ENCODE measurements around the gene PTPRK.

The PTPRK gene

GRCh38 chr6:128520436-128521281 is at the start of gene PTPRK:
Gene PTPRK (minus strand): TSS chr6:128520599. CDS start chr6:128520358, 241 bp downstream.
- no peak for DNase-seq (ENCODE audit: low read depth)

DNA sequence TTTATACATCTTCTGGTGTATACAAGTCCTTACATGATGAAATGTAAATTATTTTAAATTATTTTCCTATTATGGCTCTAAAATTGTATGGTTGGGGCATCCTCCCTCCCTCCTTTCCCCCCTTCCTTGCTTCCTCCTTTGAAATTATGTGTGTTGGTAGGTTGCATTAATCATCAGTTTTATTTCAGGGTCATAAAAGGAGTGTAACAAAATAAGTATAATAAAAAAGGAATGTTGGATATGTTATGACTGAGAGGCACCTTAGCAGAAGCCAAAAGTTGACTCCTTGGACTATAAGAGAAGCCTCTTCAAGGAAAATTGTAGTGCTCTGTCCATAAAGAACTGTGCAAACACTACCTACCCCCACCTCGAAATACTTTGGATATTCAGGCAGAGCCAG is 46.6 kb upstream of the PTPRK start:
- no peak for DNase-seq (ENCODE audit: low read depth)

DNA sequence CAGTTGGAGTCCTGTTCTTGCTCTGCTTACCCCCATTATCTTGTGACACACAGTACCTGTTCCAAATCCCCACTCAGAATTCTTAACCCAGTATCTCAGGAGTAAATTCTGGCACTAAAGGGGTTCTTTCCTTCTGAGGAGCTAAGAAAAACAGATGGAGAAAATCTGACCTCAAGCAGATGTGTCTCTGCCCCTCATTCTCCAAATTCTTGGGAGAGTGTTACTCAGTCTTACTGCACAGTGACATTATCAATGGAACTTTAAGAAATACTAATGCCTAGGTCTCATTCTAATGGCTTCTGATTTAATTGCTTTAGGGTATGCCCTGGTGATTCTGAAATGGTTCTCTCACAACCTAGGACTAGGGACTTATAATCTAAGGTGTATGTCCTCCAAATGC is 40.6 kb upstream of the PTPRK start:
- DNase-seq (ENCODE audit: low read depth) = no peak

DNA sequence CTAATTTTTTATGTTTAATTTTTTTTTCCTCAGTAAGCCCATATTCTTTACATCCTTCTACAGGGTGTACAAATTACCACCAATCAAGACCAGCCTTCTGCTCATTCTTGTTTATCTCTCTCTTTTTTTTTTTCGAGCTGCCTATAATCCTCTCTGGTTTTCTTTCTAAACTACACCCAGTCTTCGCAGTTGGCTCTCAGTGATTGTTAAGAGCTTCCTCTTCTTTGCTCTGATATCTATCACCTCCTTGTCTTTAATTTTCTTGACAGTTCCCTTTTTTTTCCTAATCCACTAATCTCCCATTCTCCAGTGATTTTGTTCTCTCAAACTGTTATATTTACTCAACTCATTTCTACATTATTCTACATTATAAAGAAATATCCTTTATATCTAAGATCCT is 38.5 kb upstream of the PTPRK start:
- DNase-seq (ENCODE audit: low read depth) = no peak

GRCh38 chr6:128558021-128558420 is 37.6 kb upstream of the PTPRK start:
- DNase-seq (ENCODE audit: low read depth) = no peak

- no peak for DNase-seq (ENCODE audit: low read depth)
These were observed 36.7 kb upstream of the PTPRK start for GRCh38 chr6:128557081-128557480.

DNA sequence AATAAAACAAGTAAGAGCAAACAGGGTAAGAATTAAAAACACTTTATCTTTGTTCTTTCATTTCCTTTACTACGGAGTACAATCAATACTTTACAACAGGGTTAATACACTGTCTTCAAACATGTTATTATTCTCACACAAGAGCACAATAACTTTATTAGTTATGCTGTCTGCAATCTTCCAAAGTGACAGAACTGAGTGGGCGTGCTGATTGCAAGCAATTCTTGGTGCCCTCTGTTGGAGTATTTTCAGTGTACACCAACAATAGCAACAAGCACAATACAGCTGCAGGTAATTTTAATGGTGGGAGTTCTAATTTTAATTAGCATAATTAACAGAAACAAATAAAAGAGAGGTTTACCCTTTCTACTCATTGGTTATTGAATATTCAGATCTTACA is 33.9 kb upstream of the PTPRK start:
- DNase-seq (ENCODE audit: low read depth) = no peak

DNA sequence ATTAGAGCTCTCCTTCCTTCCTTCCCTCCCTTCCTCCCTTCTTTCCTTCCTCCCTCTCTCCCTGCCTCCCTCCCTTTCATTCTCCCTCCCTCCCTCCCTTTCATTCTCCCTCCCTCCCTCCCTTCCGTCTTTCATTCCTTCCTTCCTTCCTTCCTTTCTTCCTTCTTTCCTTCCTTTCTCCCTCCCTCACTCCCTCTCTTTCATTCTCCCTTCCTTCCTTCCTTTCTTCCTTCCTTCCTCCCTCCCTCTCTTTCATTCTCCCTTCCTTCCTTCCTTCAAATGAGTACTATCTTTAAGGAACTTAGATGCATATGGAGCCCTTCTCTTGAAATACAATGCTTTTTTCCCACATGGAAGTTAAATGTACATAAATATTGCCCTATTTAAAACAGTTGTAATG is 20.9 kb upstream of the PTPRK start:
- DNase-seq (ENCODE audit: low read depth) = no peak

DNA sequence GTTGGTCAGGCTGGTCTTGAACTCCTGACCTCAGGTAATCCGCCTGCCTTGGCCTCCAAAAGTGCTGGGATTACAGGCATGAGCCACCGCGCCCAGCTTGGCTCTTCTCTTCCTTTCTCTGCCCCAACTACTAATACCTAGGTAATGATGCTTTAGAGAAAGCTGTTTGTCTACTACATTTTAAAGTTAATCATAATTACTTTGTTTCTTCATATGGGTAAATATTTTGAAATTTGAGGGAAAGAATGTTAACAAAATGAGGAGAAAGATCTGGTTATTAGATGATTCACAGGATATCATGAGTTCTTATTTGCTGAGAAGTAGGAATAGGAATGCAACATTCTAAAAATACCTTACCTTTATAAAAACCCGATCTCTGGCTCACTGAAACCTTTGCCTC is 18.4 kb upstream of the PTPRK start:
- DNase-seq (ENCODE audit: low read depth) = no peak

- DNase-seq (ENCODE audit: low read depth) = no peak
These were observed 12.4 kb upstream of the PTPRK start for GRCh38 chr6:128532827-128533226.

- no peak for DNase-seq (ENCODE audit: low read depth)
These were observed 11.7 kb upstream of the PTPRK start for GRCh38 chr6:128532136-128532535.

- no peak for DNase-seq (ENCODE audit: low read depth)
These were observed 11.3 kb upstream of the PTPRK start for GRCh38 chr6:128531696-128532095.

DNA sequence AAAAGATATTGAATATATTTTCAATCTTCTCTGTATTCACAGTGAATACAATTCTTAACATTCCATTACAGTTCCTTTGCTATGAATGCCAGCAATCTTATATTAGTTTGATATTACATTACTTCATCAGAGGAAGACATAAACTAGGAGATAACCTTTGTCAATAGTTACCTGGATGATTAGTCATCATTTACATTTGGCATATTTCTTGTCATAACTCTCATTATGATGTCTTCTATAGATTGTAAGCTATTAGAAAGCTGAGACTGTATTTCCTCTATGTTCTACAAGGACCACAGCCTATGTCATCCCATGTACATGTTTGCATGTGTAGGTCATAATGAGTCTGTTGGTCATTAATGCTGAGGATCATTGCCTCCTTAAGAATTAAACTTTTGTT is 7.8 kb upstream of the PTPRK start:
- no peak for DNase-seq (ENCODE audit: low read depth)

DNA sequence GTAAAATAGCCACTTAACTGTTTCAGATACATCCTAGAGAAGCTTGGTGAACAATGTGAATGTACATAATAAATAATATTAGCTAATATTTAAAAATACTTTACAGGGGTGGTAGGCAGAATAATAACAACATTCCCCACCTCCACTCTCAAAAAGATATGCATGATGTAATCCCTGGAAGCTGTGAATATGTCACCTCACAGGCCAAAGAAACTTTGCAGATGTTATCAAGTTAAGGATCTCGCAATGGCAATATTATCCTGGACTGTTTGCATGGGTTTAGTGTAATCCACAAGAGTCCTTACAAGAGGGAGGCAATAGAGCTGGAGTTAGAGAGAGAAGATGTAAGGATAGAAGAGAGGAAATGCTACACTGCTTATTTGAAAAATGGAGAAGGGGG is 7.0 kb upstream of the PTPRK start:
- no peak for DNase-seq (ENCODE audit: low read depth)

DNA sequence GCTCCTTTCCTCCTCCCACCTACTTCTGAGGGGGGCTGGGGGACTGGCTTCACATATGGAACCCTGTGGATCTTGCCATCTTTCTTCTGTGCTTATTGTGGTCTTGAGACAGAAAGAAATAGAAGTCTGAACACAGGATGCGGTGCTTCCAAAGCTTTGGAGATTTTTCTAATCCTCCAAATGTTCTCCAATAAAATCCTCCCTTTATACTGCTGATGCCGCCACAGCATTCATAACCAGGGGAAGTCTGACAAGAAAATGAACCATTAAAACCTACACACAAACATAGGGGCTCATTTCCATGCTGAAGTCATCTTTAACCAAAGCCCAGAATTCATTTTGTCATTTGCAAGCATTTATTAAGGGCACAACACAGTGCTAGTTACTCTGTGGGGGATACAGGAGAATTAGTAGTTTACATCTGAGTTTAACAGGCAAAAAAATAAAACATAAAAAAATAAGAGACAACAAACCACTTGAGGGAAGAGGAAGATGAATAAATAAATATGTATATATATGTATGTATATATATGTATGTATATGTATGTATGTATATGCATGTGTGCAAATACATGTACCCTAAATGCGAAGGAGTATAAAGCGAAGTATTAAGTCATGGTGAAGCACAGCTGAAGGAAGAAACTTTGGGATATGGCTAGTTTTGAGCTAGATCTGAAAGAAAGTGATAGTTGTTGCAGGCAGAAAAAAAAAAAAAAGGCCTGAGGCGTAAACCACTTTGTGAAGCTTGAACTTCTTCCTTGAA is 5.9 kb upstream of the PTPRK start:
- no peak for DNase-seq (ENCODE audit: low read depth)

GRCh38 chr6:128525406-128525805 is 5.0 kb upstream of the PTPRK start:
- DNase-seq (ENCODE audit: low read depth) = no peak

DNA sequence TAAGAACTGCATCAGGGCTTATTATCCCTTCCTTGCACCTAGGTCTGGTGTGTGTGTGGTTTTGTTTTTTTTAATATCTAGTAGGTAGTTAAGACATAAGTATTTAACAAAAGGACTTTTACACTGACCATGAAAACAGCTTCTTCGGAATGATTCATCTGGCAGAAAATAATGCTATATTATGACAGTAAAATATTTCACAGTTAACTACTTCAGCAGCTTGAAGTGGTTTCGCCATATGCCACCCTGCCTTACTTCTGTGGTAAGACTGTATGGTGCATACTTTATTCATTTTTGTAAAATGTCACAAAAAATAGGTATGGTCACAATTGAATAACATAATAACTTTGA is 858 bp upstream of the PTPRK start:
- DNase-seq (ENCODE audit: low read depth) = no peak

- DNase-seq (ENCODE audit: low read depth) = no peak
These were observed 416 bp downstream of the PTPRK start for GRCh38 chr6:128519931-128520435.

GRCh38 chr6:128519132-128519930 is 1.1 kb downstream of the PTPRK start:
- no peak for DNase-seq (ENCODE audit: low read depth)

- DNase-seq (ENCODE audit: low read depth) = no peak
These were observed 1.8 kb downstream of the PTPRK start for GRCh38 chr6:128518434-128519131.

DNA sequence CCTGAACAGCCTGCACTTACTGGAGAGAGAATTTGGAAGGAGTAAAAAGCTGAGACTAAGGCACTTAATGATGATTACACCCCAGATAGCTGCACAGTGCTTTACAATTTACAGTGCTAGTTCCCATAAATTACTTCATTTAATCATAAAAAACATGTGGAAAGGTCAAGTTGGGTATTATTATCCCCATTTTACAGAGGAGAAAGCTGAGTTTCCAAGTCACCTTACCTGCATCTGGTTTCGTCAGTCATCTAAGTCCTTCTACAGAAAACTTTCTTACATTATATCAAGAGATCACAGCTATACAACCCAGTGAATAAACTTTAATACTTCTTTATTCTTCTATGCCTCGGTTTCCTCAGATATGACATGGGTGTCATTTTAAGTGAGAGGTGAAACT is 3.3 kb downstream of the PTPRK start:
- DNase-seq (ENCODE audit: low read depth) = no peak

DNA sequence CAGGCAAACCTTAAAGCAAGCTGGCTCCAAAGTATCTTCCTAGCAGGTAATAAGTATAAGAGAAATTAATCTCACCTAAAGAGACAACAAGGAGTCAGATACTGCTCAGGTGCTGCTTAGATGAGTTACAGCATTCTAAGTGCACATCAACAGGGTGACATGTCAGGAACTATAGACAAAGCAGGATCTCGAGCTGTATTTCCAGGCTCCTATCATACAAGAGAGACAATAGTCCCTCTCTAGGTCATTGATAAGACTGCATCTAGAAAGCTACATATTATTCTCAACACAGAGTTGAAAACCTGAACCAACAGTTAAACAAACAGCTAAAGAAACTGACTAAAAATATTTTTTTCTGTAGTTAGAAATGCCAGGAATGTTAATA is 3.9 kb downstream of the PTPRK start:
- DNase-seq (ENCODE audit: low read depth) = no peak
